ENCODE measurements around the gene CAMLG.

Gene CAMLG

DNA sequence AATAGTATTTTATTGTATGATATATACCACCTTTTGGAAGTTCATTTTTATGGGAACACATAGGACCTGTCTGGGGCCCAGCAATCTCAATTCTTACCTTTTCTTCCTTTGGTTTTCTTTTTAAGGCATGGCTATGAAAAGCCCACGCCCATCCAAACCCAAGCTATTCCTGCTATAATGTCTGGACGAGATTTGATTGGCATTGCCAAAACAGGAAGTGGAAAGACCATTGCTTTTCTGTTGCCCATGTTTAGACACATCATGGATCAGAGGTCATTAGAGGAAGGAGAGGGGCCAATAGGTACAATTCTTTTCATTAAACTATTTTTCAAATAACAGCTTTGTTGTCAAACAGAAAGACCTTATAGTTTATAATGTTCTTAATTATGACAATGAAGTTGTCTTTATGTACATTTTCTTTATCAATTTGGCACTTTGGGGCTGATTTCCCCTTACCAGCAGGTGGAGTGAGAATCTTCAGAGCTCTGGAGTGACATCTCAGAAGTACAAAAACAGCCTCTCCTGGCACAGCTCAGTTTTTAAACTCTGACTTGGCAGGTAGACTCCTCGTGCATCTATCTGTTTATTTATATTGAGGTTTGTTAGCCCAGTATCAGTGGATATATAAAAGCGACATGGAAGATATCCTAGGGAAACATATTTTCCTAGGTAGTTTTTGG, 46.0 kb downstream of the CAMLG start:
- DNase-seq (ENCODE audit: low read depth in 2 of 2): no peak

DNA sequence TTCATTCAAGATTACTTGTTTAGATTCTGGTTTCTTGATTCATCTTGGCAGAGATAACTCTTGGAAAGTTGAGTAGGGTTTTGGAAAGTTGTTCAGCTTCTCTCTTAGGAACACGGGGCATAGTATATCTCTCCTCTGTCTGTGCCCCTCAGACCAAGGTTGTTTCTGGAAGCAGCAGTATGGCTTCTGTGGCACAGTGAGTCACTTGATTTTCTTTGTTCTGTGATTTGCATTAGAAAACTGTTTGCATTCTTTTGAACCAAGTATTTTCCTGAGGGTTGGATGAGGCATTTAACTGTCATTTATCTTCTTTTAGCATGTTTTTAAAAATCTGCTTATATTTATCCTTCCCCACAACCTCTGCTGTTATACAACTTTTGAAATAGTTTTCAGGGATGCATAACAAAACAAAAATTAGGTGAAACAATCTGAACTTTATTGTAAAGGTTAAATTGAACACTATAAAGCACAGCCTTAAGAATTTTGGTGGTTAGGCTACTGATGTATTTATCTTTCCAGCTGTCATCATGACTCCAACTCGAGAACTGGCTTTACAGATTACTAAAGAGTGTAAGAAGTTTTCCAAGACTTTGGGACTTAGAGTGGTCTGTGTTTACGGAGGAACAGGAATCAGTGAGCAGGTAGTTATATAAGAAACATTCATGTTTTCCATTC, 46.7 kb downstream of the CAMLG start:
- DNase-seq (ENCODE audit: low read depth in 2 of 2): no peak

DNA sequence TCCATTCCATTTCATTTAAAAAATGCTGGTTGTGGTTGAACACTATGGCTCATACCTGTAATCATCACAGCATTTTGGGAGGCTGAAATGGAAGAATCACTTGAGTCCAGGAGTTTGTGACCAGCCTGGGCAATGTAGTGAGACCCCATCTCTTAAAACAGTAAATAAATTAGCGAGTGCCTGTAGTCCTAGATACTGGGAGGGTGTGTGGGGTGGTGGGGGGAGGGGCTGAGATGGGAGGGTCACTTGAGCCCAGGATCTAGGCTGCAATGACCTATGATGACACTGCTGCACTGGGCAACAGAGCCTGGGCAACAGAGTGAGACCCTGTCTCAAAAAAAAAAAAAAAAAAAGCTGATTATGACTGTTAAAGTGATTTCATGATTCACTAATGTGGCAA, 49.3 kb downstream of the CAMLG start:
- DNase-seq (ENCODE audit: low read depth in 2 of 2): no peak

DNA sequence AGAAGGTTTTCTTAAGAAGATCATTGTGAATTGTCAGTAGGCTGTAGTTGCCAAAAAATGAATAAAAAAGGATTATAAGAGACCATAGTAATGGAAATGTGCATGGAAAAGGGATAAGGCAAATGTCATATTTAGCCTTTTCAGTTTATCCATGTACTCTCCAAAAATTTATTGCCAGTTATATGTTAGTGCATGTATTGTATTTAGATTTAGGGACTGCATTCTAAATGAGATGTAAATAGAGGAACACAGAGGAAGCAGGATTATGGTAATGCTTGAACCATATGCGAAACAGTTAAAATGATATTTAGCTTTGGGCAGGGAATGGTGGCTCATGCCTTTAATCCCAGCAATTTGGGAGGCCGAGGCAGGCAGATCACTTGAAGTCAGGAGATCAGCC, 53.2 kb downstream of the CAMLG start:
- DNase-seq (ENCODE audit: low read depth in 2 of 2): no peak

- no peak for DNase-seq (ENCODE audit: low read depth in 2 of 2)
These were observed 53.9 kb downstream of the CAMLG start for GRCh38 chr5:134792286-134792685.

- no peak for DNase-seq (ENCODE audit: low read depth in 2 of 2)
These were observed 54.8 kb downstream of the CAMLG start for GRCh38 chr5:134793111-134793510.

DNA sequence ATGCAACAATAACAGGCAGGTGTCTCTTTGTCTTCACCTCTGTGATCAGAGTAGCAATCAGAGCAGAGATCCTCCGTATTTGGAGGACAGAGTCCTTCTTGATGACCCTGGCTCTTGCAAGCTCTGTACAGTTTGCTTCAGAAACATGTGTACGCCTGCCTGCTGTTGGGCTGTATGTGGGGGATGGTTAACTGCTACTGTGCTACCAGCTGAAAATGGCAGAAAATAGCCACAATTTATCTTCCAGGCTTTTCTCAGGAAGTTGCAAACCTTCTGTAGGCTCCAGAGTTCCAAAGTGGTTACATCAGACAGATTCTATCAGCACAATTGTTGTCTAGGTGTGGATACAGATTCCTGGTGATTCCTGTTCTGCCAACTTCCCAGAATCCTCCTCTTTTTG, 55.7 kb downstream of the CAMLG start:
- no peak for DNase-seq (ENCODE audit: low read depth in 2 of 2)

- no peak for DNase-seq (ENCODE audit: low read depth in 2 of 2)
These were observed 56.5 kb downstream of the CAMLG start for GRCh38 chr5:134794819-134795218.

GRCh38 chr5:134798468-134798867, 60.1 kb downstream of the CAMLG start:
- DNase-seq (ENCODE audit: low read depth in 2 of 2): no peak

All from fibroblast of skin of left biceps (primary cell).